GM18511 (cell line): ENCODE results near the gene PTGDS.
"Not testable (repeated sequence)": the region's sequence is repeated elsewhere in the genome, so short reads cannot be mapped to it uniquely, and the experiment has no call there.

ENCODE experiments used
- ATAC-seq: cut with Tn5 transposase; IDR thresholded peaks from one replicate; pipeline ENCODE4 v1.9.1; 2021; ENCODE audit warnings: mild to moderate bottlenecking, moderate library complexity; ENCODE audit not compliant: unreplicated experiment

The PTGDS gene

DNA sequence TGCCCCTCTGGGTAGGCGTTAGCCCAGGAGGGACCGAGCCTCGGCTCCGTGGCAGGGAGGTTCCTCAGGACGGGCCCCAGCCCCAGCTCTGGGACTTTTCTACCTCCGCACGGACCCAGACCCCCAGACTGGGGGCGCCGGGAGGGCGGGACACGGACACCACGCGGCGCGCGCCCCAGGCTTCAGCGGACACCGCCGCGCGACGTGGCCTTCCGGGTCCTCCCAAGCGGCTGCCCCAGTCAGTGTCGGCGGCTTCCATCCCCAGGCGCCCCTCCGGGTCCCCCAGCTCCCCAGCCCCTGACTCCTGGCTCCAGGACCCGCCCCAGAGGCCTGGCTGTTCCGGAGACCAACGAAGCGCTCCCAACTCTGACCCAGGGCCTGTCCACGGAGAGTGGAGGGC lies 8.5 kb downstream of the PTGDS start:
- ATAC-seq = no peak

DNA sequence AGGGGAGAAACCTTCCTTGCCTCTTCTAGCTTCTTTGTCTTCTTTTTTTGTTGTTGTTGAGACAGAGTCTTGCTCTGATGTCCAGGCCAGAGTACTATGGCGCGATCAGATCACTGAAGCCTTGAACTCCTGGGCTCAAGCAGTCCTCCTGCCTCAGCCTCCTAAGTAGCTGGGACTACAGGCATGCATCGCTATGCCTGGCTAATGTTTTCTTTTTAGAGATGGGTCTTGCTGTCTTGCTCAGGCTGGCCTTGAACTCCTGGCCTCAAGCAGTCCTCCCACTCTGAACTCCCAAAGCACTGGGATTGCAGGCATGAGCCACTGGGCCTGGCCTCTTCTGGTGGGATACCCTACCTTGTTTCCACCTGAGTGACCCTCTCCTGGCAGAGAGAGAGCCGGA lies 11.6 kb downstream of the PTGDS start:
- ATAC-seq = no peak

DNA sequence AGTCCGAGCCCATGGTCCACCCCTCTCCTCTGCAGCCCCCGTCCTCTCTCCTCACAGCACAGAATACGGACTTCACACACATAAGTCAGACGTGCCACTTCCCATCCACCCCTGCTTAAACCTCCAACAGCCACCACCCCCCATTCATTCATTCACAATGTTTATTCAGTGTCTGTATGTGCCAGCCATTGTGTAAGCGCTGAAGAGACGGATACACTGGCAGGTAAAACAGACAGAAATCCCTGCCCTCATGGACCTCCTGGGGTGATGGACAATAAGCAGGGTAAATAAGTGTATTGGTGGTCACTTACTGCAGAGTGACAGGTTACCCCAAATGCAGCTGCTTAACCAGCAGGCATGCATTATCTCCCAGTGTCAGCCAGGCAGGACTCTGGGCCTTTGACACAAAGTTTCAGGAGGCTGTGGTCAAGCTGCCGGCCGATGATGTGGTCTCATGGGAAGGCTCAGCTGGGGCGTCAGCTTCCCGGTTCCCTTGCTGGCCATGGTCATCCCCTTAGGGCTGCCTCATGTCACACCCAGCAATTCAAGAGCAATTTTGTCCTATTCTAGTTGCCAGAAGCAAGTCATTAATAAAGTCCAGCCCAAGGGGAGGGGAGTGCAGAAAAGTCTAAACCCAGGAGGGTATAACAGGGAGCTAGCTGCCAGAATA lies 13.1 kb downstream of the PTGDS start:
- ATAC-seq = no peak

DNA sequence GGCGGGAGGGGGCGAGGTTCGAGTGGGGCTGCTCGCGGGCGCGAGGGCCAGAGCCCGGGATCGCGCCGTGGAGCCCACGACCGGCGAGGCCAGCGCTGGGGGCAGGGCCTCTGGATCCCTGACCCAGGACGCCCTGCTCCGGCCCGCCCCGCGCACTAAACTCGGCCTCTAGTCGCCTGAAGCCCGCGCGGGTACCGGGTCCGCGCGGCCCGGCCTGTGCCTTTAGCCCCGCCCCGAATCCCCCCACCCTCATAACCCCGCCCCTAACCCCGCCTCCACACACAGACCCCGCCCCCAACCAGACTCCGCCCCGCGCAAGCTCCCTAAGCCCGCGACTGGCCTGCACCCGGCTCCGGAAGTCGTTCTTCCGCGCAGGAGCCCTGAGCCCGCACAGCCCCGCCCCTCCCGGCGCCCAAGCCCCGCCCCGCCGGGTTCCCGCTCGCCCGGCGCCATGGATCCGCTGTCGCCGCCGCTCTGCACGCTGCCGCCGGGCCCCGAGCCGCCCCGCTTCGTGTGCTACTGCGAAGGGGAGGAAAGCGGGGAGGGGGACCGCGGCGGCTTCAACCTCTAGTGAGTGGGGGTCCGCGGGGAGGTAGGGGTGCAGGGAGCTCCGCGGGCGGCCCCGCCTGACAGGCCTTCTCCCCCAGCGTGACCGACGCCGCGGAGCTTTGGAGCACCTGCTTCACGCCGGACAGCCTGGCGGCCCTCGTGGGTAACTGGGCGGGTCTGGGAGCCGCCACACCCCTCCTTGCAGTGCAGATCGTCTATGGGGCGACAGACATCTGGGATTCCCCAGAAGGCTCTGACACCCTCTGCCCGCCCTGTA lies 14.9 kb downstream of the PTGDS start, which contains the start of gene PAXX:
PAXX (plus strand) TSS at position 430 of the 826 bp plus-strand sequence; CDS start at position 452, 22 bp downstream.
- ATAC-seq = peak; percentile 83

DNA sequence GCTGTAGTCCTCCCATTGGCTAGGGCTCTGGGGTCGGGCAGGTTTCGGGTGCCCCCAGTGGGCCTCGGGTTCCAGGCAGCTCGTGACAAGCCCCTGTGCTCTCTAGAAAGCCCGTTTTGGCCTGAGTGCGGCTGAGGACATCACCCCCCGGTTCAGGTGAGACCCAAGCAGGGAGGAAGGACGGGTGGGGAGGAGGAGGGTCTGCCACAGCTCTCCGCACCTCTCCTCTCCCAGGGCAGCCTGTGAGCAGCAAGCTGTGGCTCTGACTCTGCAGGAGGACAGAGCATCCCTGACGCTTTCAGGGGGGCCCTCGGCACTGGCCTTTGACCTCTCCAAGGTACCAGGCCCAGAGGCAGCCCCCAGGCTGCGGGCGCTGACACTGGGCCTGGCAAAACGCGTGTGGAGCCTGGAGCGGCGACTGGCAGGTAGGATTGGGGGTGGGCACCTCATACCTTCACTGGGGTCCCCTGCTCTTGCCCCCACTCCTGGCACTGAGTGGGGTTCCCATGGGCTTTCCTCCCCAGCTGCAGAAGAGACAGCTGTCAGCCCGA lies 15.6 kb downstream of the PTGDS start:
- peak; percentile 9 for ATAC-seq

DNA sequence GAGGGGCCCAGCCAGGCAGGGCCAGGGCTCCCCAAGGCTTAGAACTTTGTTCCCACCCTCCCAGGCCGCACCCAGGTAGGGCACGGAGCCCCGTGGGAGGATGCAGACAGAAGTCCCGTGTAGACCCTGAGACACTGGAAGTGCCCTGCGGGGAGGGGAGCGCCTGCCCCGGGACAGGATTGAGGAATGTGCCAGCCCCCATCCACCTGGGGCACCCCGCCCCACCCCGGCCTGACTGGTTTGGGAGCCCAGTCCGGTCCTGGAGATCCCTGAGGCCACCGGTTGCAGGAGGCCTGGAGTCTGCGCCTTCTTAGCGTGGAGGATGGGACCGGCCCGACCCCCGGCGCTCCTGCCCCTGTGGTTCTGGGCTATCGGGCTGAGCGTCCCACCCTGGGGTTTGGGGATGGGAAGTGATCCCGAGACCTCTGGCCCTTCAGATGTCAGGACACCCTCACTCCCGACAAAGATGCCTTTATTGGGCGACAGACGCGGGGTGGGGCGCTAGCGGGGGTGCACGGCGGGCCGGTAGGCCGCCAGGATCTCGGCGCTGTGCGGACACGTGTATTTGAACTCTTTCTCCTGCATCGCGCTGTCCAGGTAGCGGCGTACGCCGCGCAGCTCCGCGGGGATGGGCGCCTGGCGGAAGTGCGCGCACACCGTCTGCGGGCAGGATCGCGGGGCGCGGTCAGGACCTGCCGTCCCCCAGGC lies 17.0 kb downstream of the PTGDS start:
- ATAC-seq = no peak

DNA sequence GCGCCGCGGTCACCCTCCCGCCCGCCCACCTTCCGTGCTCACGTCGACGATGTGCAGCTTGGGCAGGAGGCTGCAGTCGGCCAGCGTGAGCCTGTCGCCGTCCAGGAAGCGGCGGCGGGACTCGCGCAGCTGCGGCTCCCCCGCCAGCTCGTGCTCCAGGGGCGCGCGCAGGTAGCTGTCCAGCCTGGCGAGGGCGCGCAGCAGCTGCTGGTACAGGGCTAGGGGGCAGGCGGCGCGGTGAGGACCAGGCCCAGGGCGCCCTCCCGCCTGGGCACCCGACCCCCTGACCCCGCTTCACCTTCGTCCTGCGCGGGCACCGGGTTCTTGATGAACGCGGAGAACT lies 17.6 kb downstream of the PTGDS start:
- ATAC-seq = no peak

DNA sequence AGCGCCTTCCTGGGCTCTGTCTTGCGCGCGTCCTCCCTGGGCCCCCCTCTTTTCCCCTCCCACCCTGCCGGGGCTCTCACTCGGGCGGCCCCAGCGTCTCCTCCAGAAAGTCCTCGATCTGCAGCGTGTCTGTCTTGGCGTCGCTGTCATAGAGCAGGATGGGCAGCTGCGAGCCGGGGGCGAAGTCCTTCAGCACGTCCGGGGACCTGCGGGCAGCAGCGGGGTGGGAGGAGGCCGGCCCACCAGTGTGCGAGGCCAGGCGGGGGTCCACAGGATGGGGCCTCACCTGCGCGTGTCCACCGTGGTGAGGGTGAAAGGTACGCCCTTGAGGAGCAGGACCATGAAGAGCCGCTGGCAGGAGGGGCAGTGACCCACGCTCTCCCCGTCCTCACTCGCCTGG lies 18.1 kb downstream of the PTGDS start:
- no peak for ATAC-seq

DNA sequence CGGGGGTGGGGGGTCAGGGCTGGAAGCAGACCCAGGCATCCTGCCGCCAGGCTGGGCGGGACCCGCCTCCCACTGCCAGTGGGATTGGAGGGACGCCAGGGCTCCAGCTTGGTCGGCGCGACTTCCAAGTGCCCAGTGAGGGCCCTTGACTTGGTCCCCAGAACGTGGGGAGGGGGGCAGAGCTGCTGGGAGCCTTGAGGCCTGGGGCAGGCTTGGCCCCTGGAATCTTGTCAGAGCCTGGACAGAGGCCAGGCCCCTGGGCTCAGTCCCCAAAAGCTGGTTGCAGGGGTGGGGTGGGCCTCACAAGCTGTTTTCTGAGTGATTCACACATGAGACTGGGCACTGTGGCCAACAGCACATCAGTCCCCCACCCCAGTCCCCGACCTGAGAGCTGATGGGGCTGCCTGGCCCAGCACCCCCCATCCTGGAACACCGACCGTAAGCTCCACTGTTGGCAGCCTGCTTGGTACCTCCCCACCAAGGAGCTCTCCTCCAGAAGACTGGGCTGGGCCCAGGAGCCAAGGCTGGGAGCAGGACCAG lies 18.5 kb downstream of the PTGDS start:
- no peak for ATAC-seq

DNA sequence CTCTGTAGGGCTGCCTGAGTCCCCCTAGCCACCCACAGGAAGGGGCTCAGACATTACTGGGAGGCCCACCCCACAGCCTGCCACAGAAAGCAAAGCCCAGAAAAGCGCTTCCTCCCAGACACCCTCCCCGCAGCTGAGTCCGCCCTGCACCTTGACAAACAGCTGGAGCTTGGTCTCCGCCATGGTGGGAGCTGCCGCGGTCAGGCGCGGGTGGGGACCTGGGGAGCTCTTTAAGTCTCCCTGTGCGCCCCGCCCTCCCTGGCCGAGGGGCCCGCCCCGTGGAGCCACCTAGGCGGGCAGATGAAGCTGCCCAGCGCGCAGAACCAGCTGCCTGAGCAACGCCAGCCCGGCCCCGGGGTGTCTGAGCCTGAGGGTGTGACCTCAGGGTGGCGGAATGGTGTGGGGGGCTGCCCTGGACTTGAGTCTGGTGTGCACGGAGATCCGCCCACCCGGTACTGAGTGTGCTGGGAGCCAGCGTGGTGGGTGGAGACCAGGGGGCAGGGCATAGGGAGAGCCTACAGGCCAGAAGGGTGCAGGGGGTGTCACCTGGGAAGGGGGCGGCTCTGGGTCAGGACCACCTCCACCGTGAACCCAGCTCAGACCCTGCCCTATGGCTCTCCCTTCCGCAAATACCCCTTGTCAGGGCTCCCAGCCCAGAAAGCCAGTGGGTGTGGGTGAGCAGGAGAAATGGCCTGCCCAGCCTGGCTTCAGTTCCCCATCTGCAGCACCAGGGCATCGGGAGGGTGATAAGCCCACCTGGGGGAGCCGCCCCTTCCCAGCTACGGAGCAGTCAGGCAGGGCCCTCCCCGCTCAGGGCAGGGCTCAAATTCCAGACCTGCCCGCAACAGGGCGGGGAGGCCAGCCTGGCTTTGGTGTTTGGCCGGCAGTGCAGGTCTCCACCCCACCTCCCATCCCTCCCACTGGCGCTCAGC lies 19.3 kb downstream of the PTGDS start, which contains the start of gene CLIC3:
CLIC3 (minus strand) TSS at position 208 of the 932 bp plus-strand sequence; CDS start at position 183, 25 bp downstream.
- ATAC-seq = no peak

DNA sequence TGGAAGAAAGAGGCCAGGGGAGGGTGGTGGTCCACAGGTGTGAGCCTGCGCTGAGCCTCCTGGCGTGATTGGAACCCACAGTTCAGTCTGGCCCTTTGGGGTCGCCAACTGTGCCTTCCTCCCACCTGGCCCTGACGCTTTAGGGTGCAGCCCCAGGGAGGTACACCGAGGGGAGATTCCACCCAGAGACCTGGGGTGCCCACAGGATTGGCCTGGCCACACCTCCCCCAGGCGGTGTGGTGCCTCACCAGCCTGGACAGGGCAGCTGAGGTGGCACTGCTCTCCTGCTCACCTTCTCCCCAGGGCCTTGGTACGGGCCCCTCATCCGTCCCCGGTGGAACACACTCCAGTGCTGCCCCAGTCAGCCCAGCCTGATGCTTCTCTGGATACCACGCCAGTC lies 20.1 kb downstream of the PTGDS start:
- ATAC-seq = no peak

DNA sequence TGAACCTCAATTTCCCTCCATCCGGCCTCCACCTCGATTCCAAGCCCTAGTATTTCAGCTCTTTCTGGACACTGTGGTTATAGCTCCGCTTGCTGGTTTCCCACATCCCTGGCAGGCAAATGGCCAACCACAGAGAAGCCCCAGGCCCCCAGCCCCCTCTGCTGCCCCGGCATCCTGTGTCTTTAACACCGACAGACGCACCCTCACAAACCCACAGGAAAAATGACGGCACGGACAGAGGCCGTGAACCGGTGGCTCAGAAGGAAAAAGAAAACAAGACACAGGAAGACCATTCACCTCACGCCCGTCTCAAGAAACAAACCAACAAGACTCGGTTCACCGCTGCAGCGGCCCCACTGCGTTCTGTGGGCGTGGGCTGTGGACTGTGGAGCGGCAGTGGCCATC lies 20.5 kb downstream of the PTGDS start:
- no peak for ATAC-seq

DNA sequence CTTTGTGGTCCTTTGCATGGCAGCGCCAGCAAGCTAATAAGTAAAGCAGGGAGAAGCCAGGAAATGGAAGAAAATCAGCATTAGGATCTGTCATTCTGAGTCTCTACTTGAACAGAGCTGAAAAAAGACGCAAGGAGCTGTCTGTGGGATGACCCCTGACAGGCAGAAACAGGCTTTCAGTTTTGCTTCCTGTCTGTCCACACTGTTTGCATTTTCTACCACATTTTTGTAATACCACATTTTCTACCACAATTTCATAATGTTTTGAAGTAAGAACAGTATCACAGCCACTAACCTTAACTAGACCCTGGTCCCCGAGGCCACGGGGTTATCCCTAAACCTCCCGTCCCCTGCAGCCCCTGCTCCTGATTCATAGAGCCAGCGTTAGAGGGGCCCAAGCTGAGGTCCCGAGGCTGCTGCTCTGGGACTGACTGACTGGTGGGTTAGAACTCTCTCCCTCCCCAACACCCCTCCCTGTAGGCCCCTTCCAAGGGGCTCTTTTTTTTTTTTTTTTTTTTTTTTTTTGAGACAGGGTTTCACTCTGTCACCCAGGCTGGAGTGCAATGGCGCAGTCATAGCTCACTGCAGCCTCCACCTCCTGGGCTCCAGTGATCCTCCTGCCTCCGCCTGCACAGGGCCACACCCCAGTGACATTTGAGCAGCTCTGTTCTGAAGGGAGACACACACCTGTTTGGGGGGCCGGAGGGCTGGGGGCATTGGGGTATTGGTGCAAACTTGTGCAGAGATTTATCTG lies 23.1 kb downstream of the PTGDS start:
- peak; percentile 81 for ATAC-seq

DNA sequence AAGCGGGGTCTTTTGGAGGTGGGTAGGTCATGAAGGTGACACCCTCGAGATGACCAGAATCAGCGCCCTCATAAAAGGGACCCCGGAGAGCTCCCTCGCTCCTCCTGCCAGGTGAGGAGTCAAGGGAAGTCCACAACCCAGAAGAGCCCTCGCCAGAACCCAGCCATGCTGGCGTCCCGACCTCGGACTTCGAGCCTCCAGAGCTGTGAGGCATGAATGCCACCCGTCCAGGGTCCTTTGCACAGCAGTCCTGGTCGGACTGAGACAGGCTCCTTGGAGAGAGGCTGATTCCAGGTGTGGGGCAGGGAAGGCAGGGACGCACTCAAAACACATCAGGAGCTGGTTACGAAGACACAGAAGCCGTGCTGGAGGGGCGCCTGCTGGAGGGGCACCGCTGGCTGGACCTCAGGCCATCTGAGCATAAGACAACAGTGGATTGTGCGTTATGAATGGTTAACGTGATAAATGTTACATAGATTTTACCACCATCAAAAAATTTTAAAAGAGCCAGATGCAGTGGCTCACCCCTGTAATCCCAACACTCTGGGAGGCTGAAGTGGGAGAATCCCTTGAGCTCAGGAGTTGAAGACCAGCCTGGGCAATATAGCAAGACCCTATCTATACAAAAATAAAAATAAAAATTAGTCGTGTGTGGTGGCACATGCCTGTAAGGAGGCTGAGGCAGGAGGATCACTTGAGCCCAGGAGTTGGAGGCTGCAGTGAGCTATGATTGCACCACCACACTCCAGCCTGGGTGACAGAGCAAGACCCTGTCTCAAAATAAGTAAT lies 24.7 kb downstream of the PTGDS start:
- no peak for ATAC-seq

DNA sequence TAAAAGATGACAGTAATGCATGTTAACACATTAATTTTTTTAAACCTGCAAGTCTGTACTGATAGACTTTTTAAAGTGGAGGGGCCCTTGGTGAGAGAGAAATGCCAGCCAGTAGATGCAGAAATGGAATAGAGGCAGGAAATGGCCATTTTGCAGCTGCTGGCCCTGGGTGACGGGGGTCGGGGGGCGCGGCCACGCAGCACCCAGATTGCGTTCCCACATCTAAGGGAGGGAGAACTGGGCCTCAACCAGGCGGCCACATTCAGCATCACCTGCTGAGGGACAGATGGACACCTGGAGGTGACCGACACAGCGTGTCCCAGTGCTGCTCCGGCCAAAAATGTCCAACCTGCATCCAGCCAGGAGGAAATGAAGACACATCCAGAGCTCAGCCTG lies 25.3 kb downstream of the PTGDS start:
- no peak for ATAC-seq

DNA sequence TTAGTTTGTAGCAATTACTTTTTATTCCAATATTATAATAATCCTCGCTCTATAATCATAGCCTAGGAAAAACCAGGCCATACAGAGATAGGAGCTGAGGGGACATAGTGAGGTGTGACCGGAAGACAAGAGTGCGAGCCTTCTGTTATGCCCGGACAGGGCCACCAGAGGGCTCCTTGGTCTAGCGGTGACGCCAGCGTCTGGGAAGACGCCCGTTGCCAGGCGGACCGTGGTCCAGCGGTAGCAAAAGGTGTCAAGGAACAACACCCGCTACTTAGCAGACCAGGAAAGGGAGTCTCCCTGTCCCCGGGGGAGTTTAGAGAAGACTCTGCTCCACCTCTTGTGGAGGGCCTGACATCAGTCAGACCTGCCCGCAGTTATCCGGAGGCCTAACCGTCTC lies 27.0 kb downstream of the PTGDS start:
- ATAC-seq = not testable (repeated sequence)

DNA sequence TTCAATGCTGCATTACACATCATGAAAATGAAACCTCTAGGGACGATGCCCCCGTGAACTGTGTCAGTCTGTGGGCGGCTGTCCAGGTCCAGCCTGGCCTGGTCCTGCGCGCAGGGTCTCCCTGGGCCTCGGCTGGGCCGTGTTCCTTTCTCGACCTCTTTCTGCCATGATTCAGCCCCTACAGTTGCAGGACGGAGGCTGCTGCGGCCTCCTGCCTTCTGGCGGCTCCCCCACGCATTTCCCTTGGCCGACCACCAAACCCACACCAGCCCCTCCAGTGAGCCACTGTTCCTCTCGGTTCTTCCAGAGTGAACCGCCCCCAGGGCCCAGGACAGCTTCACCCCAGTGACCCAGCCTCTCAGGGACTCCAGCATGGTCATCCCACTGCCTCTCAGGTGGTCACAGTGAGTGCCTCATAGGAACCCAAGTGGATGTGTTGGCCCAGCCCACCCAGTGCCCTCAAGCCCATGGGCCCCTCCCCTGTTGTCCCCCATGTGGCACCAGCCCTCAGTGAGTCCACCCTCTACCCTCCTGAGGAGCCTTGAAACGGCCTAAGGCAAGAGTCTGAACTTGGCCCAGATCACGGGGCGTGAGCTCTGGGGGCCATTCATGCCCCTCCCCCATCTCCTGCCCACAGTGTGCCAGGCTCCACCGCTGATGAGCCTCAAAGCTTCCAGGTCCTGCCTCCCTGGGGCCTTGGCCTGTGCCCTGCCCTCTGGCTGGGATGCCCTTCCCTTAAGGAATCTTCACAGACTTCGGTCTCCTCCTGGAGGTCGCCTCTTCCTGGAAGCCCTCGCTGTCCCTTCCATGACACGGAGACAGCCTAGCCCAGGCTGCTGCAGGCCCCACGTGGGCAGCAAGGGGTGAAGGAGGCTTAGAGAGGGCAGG lies 29.1 kb downstream of the PTGDS start:
- no peak for ATAC-seq
